Right atrium auricular region (tissue), 2 donors: ENCODE data around the gene ITPK1. TPM values are rescaled to one million over a fixed set of nuclear protein-coding genes. Genes with fewer than 3 reads are reported as not detected.
A peak's percentile ranks its signal among the peaks of the same experiment; 100 is the strongest.

Source experiments
- DNase-seq: peaks from one replicate; pipeline ENCODE4 v3.0.0-alpha.2; 2019; ENCODE audit warnings: low spot score
- H3K27ac ChIP-seq, 2 donors: fragments of 200-600 bp; sonication (generic); 1 replicate in 1 of 2; 2 replicates in 1 of 2; pipeline ENCODE4 v1.5.1; 2016 to 2019
- H3K27me3 ChIP-seq, 2 donors: fragments of 200-600 bp; sonication (generic); one replicate each; pipeline versions ENCODE4 v1.5.1 to v1.6.0; 2017 to 2019
- H3K36me3 ChIP-seq: fragments of 200-600 bp; sonication (generic); one replicate; pipeline ENCODE4 v1.5.1; 2016
- H3K4me1 ChIP-seq, 2 donors: fragments of 200-600 bp; sonication (generic); one replicate each; pipeline versions ENCODE4 v1.5.1 to v1.6.0; 2017 to 2019
- H3K4me3 ChIP-seq, 2 donors: fragments of 200-600 bp; sonication (generic); 1 replicate in 1 of 2; 2 replicates in 1 of 2; pipeline ENCODE4 v1.5.1; 2017 to 2019; ENCODE audit warnings: mild to moderate bottlenecking in 1 of 2, moderate library complexity in 1 of 2
- H3K9me3 ChIP-seq, 2 donors: fragments of 200-600 bp; sonication (generic); one replicate each; pipeline ENCODE4 v1.5.1; 2019
- total RNA-seq, 2 donors: library from RNA; depleted of rRNA; stranded (reverse); fragments of >200 nt; gene quantifications; one replicate each; pipeline ENCODE4 v1.1.0, GENCODE V29; 2016
- TF ChIP-seq, protein P1 (sequence below), 2 donors: fragments of 200-600 bp; sonication (generic); IDR thresholded peaks; one replicate each; pipeline ENCODE4 v1.5.1; 2019; ENCODE audit warnings: antibody characterized with exemption in 2 of 2

Gene ITPK1
- total RNA-seq, 2 donors from 2014 or later = 58.3 to 76.0 TPM

DNA sequence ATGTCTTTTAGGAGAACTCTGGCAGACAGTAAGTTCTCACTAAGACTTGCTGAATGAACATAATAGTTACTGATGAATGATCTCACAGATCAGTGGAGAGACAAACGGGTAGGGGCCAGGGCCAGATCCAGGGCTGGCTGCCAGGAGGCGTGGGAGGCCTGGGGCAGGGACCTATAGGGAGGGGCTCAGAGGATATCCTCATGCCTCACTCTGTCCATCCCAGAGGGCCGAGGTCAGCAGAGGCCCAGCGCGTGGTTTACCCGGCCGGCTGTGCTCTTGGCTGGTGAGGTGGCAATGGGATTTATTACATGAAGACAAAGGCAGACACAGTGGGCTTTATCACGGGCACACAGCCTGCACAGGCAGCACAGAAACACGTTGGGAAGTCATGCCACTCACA is 107.3 kb downstream of the ITPK1 start:
- no peak for DNase-seq

DNA sequence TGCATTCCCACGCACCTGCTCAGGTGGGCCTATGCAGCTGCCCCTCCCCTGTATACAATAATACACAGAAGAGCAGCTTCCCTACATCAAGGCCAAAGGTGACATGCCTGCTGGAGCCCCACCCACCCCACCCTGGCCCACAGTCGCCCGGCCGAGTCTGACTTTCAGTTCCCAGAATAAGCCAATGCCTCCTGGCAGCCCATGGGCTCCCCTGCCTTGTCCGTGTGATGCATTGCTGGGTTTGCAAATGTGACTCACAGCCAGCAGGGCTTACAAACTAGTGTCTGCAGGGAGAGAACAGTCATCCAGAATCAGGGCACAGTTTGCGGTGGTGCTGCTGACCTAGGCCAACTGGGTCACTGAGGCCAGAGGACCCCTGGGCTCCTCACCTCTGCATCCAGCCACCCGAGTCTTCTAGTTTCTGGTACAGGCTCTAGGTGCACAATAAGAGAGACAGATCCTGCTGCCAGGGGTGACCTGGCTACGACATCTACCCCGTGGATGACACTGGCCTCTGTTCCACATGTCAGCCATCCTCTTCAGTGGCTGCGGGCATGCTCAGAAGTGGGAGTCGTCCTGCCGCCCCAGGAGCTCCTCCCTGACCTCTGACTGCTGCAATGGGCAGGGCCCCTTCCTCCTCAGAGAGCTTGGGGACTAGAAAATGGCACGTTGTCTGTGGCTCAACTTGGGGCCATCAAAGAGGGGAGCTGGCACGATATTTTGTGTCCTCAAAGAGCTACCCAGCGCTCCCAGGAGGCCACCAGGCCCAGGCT is 108.3 kb downstream of the ITPK1 start:
- Histone ChIP-seq H3K27me3 (no peaks in the 10 kb centered on the region), H3K36me3 (no peaks in the 10 kb centered on the region), H3K4me1 (peaks cover 3 to 87% of the 10 kb centered on the region in 2 donors), H3K9me3 (no peaks in the 10 kb centered on the region), H3K27ac (peak overlapping the region; percentile 60 to 82), H3K4me3 (no peak overlapping the region)
- peak; percentile 83 for DNase-seq
- TF ChIP-seq, protein P1, sequence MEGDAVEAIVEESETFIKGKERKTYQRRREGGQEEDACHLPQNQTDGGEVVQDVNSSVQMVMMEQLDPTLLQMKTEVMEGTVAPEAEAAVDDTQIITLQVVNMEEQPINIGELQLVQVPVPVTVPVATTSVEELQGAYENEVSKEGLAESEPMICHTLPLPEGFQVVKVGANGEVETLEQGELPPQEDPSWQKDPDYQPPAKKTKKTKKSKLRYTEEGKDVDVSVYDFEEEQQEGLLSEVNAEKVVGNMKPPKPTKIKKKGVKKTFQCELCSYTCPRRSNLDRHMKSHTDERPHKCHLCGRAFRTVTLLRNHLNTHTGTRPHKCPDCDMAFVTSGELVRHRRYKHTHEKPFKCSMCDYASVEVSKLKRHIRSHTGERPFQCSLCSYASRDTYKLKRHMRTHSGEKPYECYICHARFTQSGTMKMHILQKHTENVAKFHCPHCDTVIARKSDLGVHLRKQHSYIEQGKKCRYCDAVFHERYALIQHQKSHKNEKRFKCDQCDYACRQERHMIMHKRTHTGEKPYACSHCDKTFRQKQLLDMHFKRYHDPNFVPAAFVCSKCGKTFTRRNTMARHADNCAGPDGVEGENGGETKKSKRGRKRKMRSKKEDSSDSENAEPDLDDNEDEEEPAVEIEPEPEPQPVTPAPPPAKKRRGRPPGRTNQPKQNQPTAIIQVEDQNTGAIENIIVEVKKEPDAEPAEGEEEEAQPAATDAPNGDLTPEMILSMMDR (IDR thresholded peaks at IDR 0.05) = no peak

More for the DNA sequence above, 107.3 kb downstream of the ITPK1 start:
- Histone ChIP-seq H3K4me3 (no peak overlapping the region), H3K4me1 (peaks cover 3 to 90% of the 10 kb centered on the region in 2 donors), H3K9me3 (no peaks in the 10 kb centered on the region), H3K27me3 (no peaks in the 10 kb centered on the region), H3K36me3 (no peaks in the 10 kb centered on the region), H3K27ac (peak overlapping the region; percentile 60 to 82)
- TF ChIP-seq, protein P1 (IDR thresholded peaks at IDR 0.05) = no peak

DNA sequence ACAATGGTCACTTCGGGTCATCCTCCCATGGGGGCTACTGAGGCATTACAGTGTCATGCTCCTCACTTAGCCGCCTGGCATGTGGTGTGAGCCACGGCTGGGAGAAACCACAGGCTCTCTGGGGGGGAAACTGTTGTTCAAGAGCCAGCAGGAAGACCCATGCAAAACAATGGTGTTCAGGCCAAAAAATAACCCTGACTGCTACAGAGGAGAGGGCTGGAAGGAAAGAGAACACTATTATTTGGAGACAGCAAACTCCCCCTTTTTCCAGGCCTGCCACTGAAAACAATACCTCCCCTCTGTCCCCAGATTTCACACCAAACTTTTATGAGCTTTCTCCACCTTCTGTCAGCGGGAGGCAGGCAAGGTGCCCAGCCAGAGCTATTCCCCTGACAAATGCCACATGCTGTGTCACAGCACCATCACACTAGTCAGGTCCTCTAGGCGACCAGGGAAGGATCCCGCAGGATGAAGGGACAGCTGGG is 109.1 kb downstream of the ITPK1 start:
- H3K27me3 ChIP-seq = no peaks in the 10 kb centered on the region
- peak overlapping the region; percentile 60 to 82 for H3K27ac ChIP-seq
- peaks cover 3 to 79% of the 10 kb centered on the region in 2 donors for H3K4me1 ChIP-seq
- H3K36me3 ChIP-seq = no peaks in the 10 kb centered on the region
- DNase-seq = no peak
- H3K4me3 ChIP-seq = no peak overlapping the region
- TF ChIP-seq, protein P1 (IDR thresholded peaks at IDR 0.05) = no peak
- no peaks in the 10 kb centered on the region for H3K9me3 ChIP-seq

DNA sequence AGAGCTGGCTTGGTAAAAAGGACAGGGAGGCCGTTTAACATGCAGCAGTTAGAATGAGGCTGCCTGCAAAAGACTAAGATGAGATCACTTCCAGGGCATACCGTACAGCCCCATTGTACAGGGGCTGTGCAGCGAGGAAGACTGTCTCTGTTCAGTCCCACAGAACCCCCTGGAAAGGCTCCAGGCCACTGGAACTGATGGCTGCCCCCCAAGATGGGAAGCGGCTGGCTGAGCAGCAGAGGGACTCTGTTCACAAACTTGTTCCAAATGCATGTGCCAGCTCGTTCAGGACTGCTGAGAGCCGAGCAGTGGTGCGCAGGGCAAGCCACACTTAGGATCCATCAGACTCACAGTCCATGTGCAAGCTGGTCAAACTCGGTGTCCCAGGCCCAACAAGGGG is 109.9 kb downstream of the ITPK1 start:
- Histone ChIP-seq H3K27ac (peak overlapping the region; percentile 60 to 82), H3K4me3 (no peak overlapping the region), H3K27me3 (no peaks in the 10 kb centered on the region), H3K9me3 (no peaks in the 10 kb centered on the region), H3K36me3 (no peaks in the 10 kb centered on the region), H3K4me1 (peaks cover 3 to 72% of the 10 kb centered on the region in 2 donors)
- no peak for DNase-seq
- TF ChIP-seq, protein P1 (IDR thresholded peaks at IDR 0.05) = no peak

DNA sequence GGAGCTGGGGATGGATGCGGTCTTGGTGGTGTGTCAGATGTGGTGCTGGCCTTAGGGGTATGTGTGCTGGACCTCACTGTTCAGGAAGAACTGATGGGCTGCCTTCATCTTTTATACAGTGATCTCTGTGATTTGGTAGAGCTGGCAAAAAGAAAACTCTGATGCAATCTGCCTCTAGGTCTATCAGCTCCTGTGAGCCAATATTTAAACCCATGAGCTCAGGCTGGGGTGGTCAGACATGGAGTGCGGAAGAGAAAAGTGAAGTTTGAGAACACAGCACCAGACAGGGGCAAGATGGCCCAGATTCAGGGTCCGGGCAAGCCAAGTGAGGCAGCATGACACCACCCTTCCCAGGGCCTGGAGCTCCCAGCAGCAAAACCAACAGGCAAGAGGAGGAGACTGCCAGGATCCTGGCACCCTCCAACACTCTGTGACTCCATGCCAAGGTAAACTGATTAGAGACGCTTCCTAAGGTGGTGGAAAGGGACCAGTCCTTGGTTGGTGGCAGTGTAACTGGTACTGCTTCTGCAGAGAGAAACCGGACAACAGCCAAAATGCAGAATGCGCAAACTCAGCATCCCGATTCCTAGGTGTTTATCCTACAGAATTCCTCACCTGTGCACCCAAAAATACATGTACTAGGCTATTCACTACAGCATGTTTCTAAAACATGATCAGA is 110.5 kb downstream of the ITPK1 start:
- no peaks in the 10 kb centered on the region for H3K27me3 ChIP-seq
- TF ChIP-seq, protein P1 (IDR thresholded peaks at IDR 0.05) = no peak
- H3K27ac ChIP-seq = peak overlapping the region; percentile 30 to 82
- H3K9me3 ChIP-seq = no peaks in the 10 kb centered on the region
- no peaks in the 10 kb centered on the region for H3K36me3 ChIP-seq
- no peak overlapping the region for H3K4me3 ChIP-seq
- no peak for DNase-seq
- peaks cover 3 to 66% of the 10 kb centered on the region in 2 donors for H3K4me1 ChIP-seq
